Measurements from ENCODE around the gene PRODH.

DNA sequence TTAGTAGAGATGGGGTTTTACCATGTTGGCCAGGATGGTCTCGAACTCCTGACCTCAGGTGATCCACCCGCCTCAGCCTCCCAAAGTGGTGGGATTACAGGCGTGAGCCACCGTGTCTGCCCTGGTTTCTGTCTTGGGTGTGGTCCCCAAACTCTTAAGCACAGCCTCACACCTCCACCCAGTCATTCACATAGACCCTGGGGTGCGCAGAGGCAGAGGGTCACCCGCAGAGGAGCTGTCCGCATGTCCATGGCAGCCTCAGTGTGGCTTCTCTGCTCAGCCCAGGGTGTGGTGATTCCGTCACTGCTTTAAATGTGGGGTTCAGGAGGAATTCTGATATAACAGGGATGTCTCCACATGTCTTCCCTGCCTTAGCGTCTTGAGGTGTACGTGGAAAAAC is 48.5 kb upstream of the PRODH start:
- TF ChIP-seq, protein P1, sequence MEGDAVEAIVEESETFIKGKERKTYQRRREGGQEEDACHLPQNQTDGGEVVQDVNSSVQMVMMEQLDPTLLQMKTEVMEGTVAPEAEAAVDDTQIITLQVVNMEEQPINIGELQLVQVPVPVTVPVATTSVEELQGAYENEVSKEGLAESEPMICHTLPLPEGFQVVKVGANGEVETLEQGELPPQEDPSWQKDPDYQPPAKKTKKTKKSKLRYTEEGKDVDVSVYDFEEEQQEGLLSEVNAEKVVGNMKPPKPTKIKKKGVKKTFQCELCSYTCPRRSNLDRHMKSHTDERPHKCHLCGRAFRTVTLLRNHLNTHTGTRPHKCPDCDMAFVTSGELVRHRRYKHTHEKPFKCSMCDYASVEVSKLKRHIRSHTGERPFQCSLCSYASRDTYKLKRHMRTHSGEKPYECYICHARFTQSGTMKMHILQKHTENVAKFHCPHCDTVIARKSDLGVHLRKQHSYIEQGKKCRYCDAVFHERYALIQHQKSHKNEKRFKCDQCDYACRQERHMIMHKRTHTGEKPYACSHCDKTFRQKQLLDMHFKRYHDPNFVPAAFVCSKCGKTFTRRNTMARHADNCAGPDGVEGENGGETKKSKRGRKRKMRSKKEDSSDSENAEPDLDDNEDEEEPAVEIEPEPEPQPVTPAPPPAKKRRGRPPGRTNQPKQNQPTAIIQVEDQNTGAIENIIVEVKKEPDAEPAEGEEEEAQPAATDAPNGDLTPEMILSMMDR (IDR thresholded peaks at IDR 0.05): no peak
- no peak for TF ChIP-seq POLR2A (IDR thresholded peaks at IDR 0.05)

All from uterus (tissue), 2 donors.